Measurements from ENCODE around the gene KRTAP4-3.
"Not testable (repeated sequence)": the region's sequence is repeated elsewhere in the genome, so short reads cannot be mapped to it uniquely, and the experiment has no call there.

The KRTAP4-3 gene

GRCh38 chr17:41119696-41120690 is 48.0 kb downstream of the KRTAP4-3 start:
- in situ Hi-C loops (cut with MboI; ENCODE audit: low sequenced_read_pairs) = not testable (repeated sequence)

- in situ Hi-C loops (cut with MboI; ENCODE audit: low sequenced_read_pairs) = no loop called here
Measured at GRCh38 chr17:41118721-41119120, 49.3 kb downstream of the KRTAP4-3 start.

- in situ Hi-C loops (cut with MboI; ENCODE audit: low sequenced_read_pairs) = not testable (repeated sequence)
Measured at GRCh38 chr17:41117846-41118386, 50.1 kb downstream of the KRTAP4-3 start, which contains the start of gene KRTAP4-11. Gene KRTAP4-11, minus strand, starts transcription at chr17:41118373. Its CDS starts 58 bp downstream, at chr17:41118315.
